Progenitor cell of endocrine pancreas (in vitro differentiated cells): Measurements from ENCODE around the gene NCS1. TPM values are rescaled to one million over a fixed set of nuclear protein-coding genes. Genes with fewer than 3 reads are reported as not detected.

Experiments
- DNase-seq: peaks from one replicate; pipeline ENCODE4 v3.0.0; 2021; ENCODE audit warnings: low spot score; ENCODE audit not compliant: unreplicated experiment
- H3K27ac Mint-ChIP-seq: 2 replicates; pipeline ENCODE4 v1.8.0; 2021; ENCODE audit warnings: mild to moderate bottlenecking, moderate library complexity, mixed read lengths
- H3K27me3 Mint-ChIP-seq: 2 replicates; pipeline ENCODE4 v1.8.0; 2021; ENCODE audit warnings: mixed read lengths
- H3K36me3 Mint-ChIP-seq: 2 replicates; pipeline ENCODE4 v1.8.0; 2022; ENCODE audit warnings: mixed read lengths; ENCODE audit not compliant: insufficient read depth
- H3K4me1 Mint-ChIP-seq: 2 replicates; pipeline ENCODE4 v1.8.0; 2021; ENCODE audit warnings: low read depth, mixed read lengths
- H3K4me3 Mint-ChIP-seq: 2 replicates; pipeline ENCODE4 v1.8.0; 2021; ENCODE audit warnings: low read depth, mild to moderate bottlenecking, moderate library complexity, mixed read lengths
- H3K9me3 Mint-ChIP-seq: 2 replicates; pipeline ENCODE4 v1.8.0; 2021; ENCODE audit warnings: low read depth, mixed read lengths
- total RNA-seq: library from RNA; stranded (reverse); gene quantifications from 2 replicates; pipeline ENCODE4 v1.2.1, GENCODE V29; 2021
- TF ChIP-seq, protein P1 (sequence below): fragments of 200-600 bp; sonication (generic); IDR thresholded peaks from one replicate; pipeline ENCODE4 v1.5.0; 2021; ENCODE audit warnings: antibody characterized with exemption, mild to moderate bottlenecking; ENCODE audit not compliant: unreplicated experiment

NCS1 gene
- total RNA-seq, 1 donor from 2014 or later: 29.0 TPM

- H3K9me3 Mint-ChIP-seq: no peaks in the 10 kb centered on the region
- H3K27ac Mint-ChIP-seq: no peak overlapping the region
- H3K27me3 Mint-ChIP-seq: peaks cover 34% of the 10 kb centered on the region
- H3K4me3 Mint-ChIP-seq: no peak overlapping the region
- H3K4me1 Mint-ChIP-seq: no peaks in the 10 kb centered on the region
- no peaks in the 10 kb centered on the region for H3K36me3 Mint-ChIP-seq
- no peak for DNase-seq
- TF ChIP-seq, protein P1, sequence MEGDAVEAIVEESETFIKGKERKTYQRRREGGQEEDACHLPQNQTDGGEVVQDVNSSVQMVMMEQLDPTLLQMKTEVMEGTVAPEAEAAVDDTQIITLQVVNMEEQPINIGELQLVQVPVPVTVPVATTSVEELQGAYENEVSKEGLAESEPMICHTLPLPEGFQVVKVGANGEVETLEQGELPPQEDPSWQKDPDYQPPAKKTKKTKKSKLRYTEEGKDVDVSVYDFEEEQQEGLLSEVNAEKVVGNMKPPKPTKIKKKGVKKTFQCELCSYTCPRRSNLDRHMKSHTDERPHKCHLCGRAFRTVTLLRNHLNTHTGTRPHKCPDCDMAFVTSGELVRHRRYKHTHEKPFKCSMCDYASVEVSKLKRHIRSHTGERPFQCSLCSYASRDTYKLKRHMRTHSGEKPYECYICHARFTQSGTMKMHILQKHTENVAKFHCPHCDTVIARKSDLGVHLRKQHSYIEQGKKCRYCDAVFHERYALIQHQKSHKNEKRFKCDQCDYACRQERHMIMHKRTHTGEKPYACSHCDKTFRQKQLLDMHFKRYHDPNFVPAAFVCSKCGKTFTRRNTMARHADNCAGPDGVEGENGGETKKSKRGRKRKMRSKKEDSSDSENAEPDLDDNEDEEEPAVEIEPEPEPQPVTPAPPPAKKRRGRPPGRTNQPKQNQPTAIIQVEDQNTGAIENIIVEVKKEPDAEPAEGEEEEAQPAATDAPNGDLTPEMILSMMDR: no peak
These were observed 4.3 kb upstream of the NCS1 start for GRCh38 chr9:130167927-130168326.

- H3K4me1 Mint-ChIP-seq: peaks cover 2% of the 10 kb centered on the region
- peaks cover 31% of the 10 kb centered on the region for H3K27me3 Mint-ChIP-seq
- H3K4me3 Mint-ChIP-seq: peak overlapping the region; percentile 70
- no peak for DNase-seq
- no peaks in the 10 kb centered on the region for H3K36me3 Mint-ChIP-seq
- H3K9me3 Mint-ChIP-seq: no peaks in the 10 kb centered on the region
- TF ChIP-seq, protein P1: no peak
- no peak overlapping the region for H3K27ac Mint-ChIP-seq
These were observed 717 bp upstream of the NCS1 start for GRCh38 chr9:130171226-130172148.

GRCh38 chr9:130172858-130173665 lies 858 bp downstream of the NCS1 start:
- Mint-ChIP-seq H3K4me1 (peaks cover 2% of the 10 kb centered on the region), H3K27me3 (peaks cover 29% of the 10 kb centered on the region), H3K36me3 (no peaks in the 10 kb centered on the region), H3K27ac (peak overlapping the region; percentile 89), H3K9me3 (no peaks in the 10 kb centered on the region), H3K4me3 (peak overlapping the region; percentile 85)
- peak; percentile 37 for DNase-seq
- TF ChIP-seq, protein P1: peak; percentile 34

- peak overlapping the region; percentile 85 for H3K4me3 Mint-ChIP-seq
- H3K4me1 Mint-ChIP-seq: peaks cover 2% of the 10 kb centered on the region
- peaks cover 23% of the 10 kb centered on the region for H3K27me3 Mint-ChIP-seq
- no peaks in the 10 kb centered on the region for H3K36me3 Mint-ChIP-seq
- no peak for DNase-seq
- no peaks in the 10 kb centered on the region for H3K9me3 Mint-ChIP-seq
- TF ChIP-seq, protein P1: no peak
- no peak overlapping the region for H3K27ac Mint-ChIP-seq
These were observed 1.4 kb downstream of the NCS1 start for GRCh38 chr9:130173666-130173983.

DNA sequence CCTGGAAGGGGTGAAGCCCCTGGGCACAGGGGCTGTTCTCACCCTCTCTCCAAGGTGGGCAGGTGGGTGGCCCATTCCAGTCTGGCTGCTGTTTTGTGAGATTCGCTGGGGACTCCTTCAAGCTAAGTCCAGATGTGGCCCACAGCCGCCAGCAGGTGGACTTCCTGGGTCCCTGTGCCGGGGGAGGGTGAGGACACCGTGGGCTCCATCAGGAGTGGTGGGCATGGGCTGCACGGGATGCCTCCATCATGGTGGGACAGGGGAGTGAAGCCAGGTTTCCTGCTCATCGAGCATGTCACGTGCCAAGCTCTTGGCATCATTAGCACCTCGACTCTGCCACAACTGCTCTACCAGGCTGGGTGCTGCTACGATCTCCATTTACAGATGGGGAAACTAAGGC lies 1.8 kb downstream of the NCS1 start:
- H3K36me3 Mint-ChIP-seq: no peaks in the 10 kb centered on the region
- TF ChIP-seq, protein P1: no peak
- peak overlapping the region; percentile 85 for H3K4me3 Mint-ChIP-seq
- H3K27me3 Mint-ChIP-seq: peaks cover 19% of the 10 kb centered on the region
- no peaks in the 10 kb centered on the region for H3K9me3 Mint-ChIP-seq
- no peak for DNase-seq
- H3K27ac Mint-ChIP-seq: no peak overlapping the region
- H3K4me1 Mint-ChIP-seq: peaks cover 2% of the 10 kb centered on the region
